WTC11 (cell line): ENCODE measurements around the gene METTL4. TPM values are rescaled to one million over a fixed set of nuclear protein-coding genes. Genes with fewer than 3 reads are reported as not detected.

Experiments used
- ATAC-seq: fragments of 200-7000 bp; cut with Tn5 transposase; 2 replicates; pipeline ENCODE4 v1.10.0; 2021; ENCODE audit warnings: mild to moderate bottlenecking, moderate library complexity
- CTCF ChIA-PET: fragments of 300-600 bp; sonication (Branson Sonifier 250); formaldehyde crosslinking; loops from one replicate; lab custom pipeline; 2021; ENCODE audit warnings: antibody characterized with exemption; lab: Charles Lee
- POLR2A ChIA-PET: fragments of 350-600 bp; sonication (Branson Sonifier 250); formaldehyde crosslinking; loops from one replicate; lab custom pipeline; 2021; ENCODE audit warnings: antibody characterized with exemption; lab: Charles Lee
- DNase-seq: peaks from one replicate; pipeline ENCODE4 v3.0.0; 2021; ENCODE audit warnings: low spot score
- H3K27ac Mint-ChIP-seq: 2 replicates; pipeline ENCODE4 v1.8.0; 2021; ENCODE audit warnings: mixed read lengths
- H3K27me3 Mint-ChIP-seq: 2 replicates; pipeline ENCODE4 v1.8.0; 2021; ENCODE audit warnings: low read depth, mild to moderate bottlenecking, moderate library complexity, mixed read lengths
- H3K36me3 Mint-ChIP-seq: 2 replicates; pipeline ENCODE4 v1.8.0; 2021; ENCODE audit warnings: mixed read lengths
- H3K4me1 Mint-ChIP-seq: 2 replicates; pipeline ENCODE4 v1.8.0; 2022; ENCODE audit warnings: mixed read lengths
- H3K4me3 Mint-ChIP-seq: 2 replicates; pipeline ENCODE4 v1.8.0; 2021; ENCODE audit warnings: mild to moderate bottlenecking, moderate library complexity, mixed read lengths
- H3K9me3 Mint-ChIP-seq: 2 replicates; pipeline ENCODE4 v1.8.0; 2021; ENCODE audit warnings: mixed read lengths
- ATF3 ChIP-seq: sonication (generic); formaldehyde crosslinking; conservative IDR thresholded peaks from 2 replicates; pipeline ENCODE4 v1.8.1; 2022; ENCODE audit warnings: mild to moderate bottlenecking, missing genetic modification reagents
- ATF6 ChIP-seq: sonication (generic); formaldehyde crosslinking; IDR thresholded peaks from 2 replicates; pipeline ENCODE4 v1.8.1; 2023; ENCODE audit warnings: mild to moderate bottlenecking, missing genetic modification reagents
- CDX4 ChIP-seq: fragments of 250-450 bp; sonication (Bioruptor Pico); IDR thresholded peaks from 2 replicates; pipeline ENCODE4 v1.9.0; 2021; ENCODE audit warnings: moderate library complexity, mild to moderate bottlenecking, inconsistent platforms, borderline replicate concordance
- CTCF ChIP-seq: fragments of 200-600 bp; IDR thresholded peaks from 2 replicates; pipeline ENCODE4 v1.8.0; 2022; ENCODE audit warnings: antibody characterized with exemption
- ERG ChIP-seq: fragments of 250-450 bp; sonication (Bioruptor Pico); IDR thresholded peaks from 2 replicates; pipeline ENCODE4 v1.8.0; 2021; ENCODE audit warnings: mild to moderate bottlenecking
- ESRRA ChIP-seq: sonication (generic); formaldehyde crosslinking; IDR thresholded peaks from 2 replicates; pipeline ENCODE4 v1.8.1; 2022; ENCODE audit warnings: mild to moderate bottlenecking, missing genetic modification reagents, borderline replicate concordance
- HMGA2 ChIP-seq: fragments of 250-450 bp; sonication (Bioruptor Pico); IDR thresholded peaks from 2 replicates; pipeline ENCODE4 v1.4.0; 2021; ENCODE audit warnings: mild to moderate bottlenecking, moderate library complexity
- IRF1 ChIP-seq: sonication (generic); formaldehyde crosslinking; IDR thresholded peaks from 2 replicates; pipeline ENCODE4 v1.8.0; 2023; ENCODE audit warnings: missing genetic modification reagents
- IRF2 ChIP-seq: sonication (generic); formaldehyde crosslinking; IDR thresholded peaks from 2 replicates; pipeline ENCODE4 v1.8.0; 2022; ENCODE audit warnings: low read depth, missing genetic modification reagents, borderline replicate concordance
- JUN ChIP-seq: sonication (generic); formaldehyde crosslinking; IDR thresholded peaks from 2 replicates; pipeline ENCODE4 v1.8.0; 2023; ENCODE audit warnings: mild to moderate bottlenecking, missing genetic modification reagents
- MXD4 ChIP-seq: fragments of 250-450 bp; sonication (Bioruptor Pico); IDR thresholded peaks from 2 replicates; pipeline ENCODE4 v1.8.0; 2021; ENCODE audit warnings: mild to moderate bottlenecking, moderate library complexity, borderline replicate concordance
- MYBL2 ChIP-seq: sonication (generic); formaldehyde crosslinking; IDR thresholded peaks from 2 replicates; pipeline ENCODE4 v1.8.1; 2023; ENCODE audit warnings: mild to moderate bottlenecking, moderate library complexity, missing genetic modification reagents
- NFE2L1 ChIP-seq: sonication (generic); formaldehyde crosslinking; IDR thresholded peaks from 2 replicates; pipeline ENCODE4 v1.8.1; 2023; ENCODE audit warnings: missing genetic modification reagents
- NFYB ChIP-seq: sonication (generic); formaldehyde crosslinking; conservative IDR thresholded peaks from 2 replicates; pipeline ENCODE4 v1.8.0; 2022; ENCODE audit warnings: low read depth, missing genetic modification reagents
- PRDM15 ChIP-seq: sonication (generic); formaldehyde crosslinking; IDR thresholded peaks from 2 replicates; pipeline ENCODE4 v1.8.0; 2022; ENCODE audit warnings: missing genetic modification reagents
- PRRX2 ChIP-seq: fragments of 250-450 bp; sonication (Bioruptor Pico); IDR thresholded peaks from 2 replicates; pipeline ENCODE4 v1.8.0; 2021; ENCODE audit warnings: mild to moderate bottlenecking
- SOX15 ChIP-seq: fragments of 250-450 bp; sonication (Bioruptor Pico); IDR thresholded peaks from 2 replicates; pipeline ENCODE4 v1.9.0; 2021; ENCODE audit warnings: mild to moderate bottlenecking
- SP1 ChIP-seq: sonication (generic); formaldehyde crosslinking; conservative IDR thresholded peaks from 2 replicates; pipeline ENCODE4 v1.8.1; 2022; ENCODE audit warnings: missing genetic modification reagents
- ZBTB43 ChIP-seq: sonication (generic); formaldehyde crosslinking; IDR thresholded peaks from 2 replicates; pipeline ENCODE4 v1.8.1; 2023; ENCODE audit warnings: mild to moderate bottlenecking, missing genetic modification reagents
- ZNF232 ChIP-seq: sonication (generic); formaldehyde crosslinking; IDR thresholded peaks from 2 replicates; pipeline ENCODE4 v1.8.0; 2022; ENCODE audit warnings: mild to moderate bottlenecking, missing genetic modification reagents
- ZNF396 ChIP-seq: fragments of 250-450 bp; sonication (Bioruptor Pico); IDR thresholded peaks from 2 replicates; pipeline ENCODE4 v1.8.0; 2021; ENCODE audit warnings: mild to moderate bottlenecking, moderate library complexity, borderline replicate concordance
- ZNF425 ChIP-seq: fragments of 250-450 bp; sonication (Bioruptor Pico); conservative IDR thresholded peaks from 2 replicates; pipeline ENCODE4 v1.9.0; 2021; ENCODE audit warnings: mild to moderate bottlenecking
- total RNA-seq: library from RNA; stranded (reverse); gene quantifications from 3 replicates; pipeline ENCODE4 v1.2.3, GENCODE V29; 2021

METTL4 gene
- total RNA-seq, 1 experiment from 2014 or later, result 9.8 TPM

GRCh38 chr18:2508155-2508554 lies 63.1 kb downstream of the METTL4 start:
- Mint-ChIP-seq H3K9me3 (no peaks in the 10 kb centered on the region), H3K36me3 (no peaks in the 10 kb centered on the region), H3K4me1 (no peaks in the 10 kb centered on the region), H3K4me3 (no peak overlapping the region), H3K27ac (no peak overlapping the region), H3K27me3 (no peaks in the 10 kb centered on the region)
- ChIA-PET POLR2A (no interaction called here), CTCF (no interaction called here)
- no peak for TF ChIP-seq ZNF396 (CRISPR knock-in tag)
- TF ChIP-seq ESRRA (CRISPR knock-in tag), result no peak
- TF ChIP-seq MXD4 (CRISPR knock-in tag), result no peak
- TF ChIP-seq HMGA2 (CRISPR knock-in tag), result no peak
- no peak for TF ChIP-seq SOX15 (CRISPR knock-in tag)
- TF ChIP-seq MYBL2 (CRISPR knock-in tag), result no peak
- no peak for TF ChIP-seq IRF1 (CRISPR knock-in tag)
- TF ChIP-seq ZBTB43 (CRISPR knock-in tag), result no peak
- no peak for TF ChIP-seq JUN
- no peak for TF ChIP-seq ATF6
- no peak for TF ChIP-seq CTCF
- TF ChIP-seq SP1 (CRISPR knock-in tag), result no peak
- TF ChIP-seq IRF2 (CRISPR knock-in tag), result no peak
- no peak for TF ChIP-seq PRDM15 (CRISPR knock-in tag)
- TF ChIP-seq NFYB (CRISPR knock-in tag), result no peak
- ATAC-seq (no peak), DNase-seq (no peak)

GRCh38 chr18:2504642-2505041 lies 66.7 kb downstream of the METTL4 start:
- H3K27me3 Mint-ChIP-seq, result no peaks in the 10 kb centered on the region
- POLR2A ChIA-PET, result no interaction called here
- H3K36me3 Mint-ChIP-seq, result no peaks in the 10 kb centered on the region
- TF ChIP-seq ATF3 (CRISPR knock-in tag) (no peak), ZNF232 (CRISPR knock-in tag) (no peak), NFE2L1 (CRISPR knock-in tag) (no peak), ERG (CRISPR knock-in tag) (no peak), PRRX2 (no peak), SOX15 (CRISPR knock-in tag) (no peak), ZNF425 (CRISPR knock-in tag) (no peak), CDX4 (CRISPR knock-in tag) (no peak)

More at GRCh38 chr18:2504642-2505041, 66.7 kb downstream of the METTL4 start:
- CTCF ChIA-PET, result no interaction called here
- DNase-seq (no peak), ATAC-seq (no peak)
- Mint-ChIP-seq H3K27ac (no peak overlapping the region), H3K9me3 (no peaks in the 10 kb centered on the region), H3K4me3 (no peak overlapping the region), H3K4me1 (no peaks in the 10 kb centered on the region)
